HG03378 (cell line): ENCODE results near the gene FRG1.
"Not testable (repeated sequence)": the region's sequence is repeated elsewhere in the genome, so short reads cannot be mapped to it uniquely, and the experiment has no call there.

ENCODE experiments used
- ATAC-seq: cut with Tn5 transposase; IDR thresholded peaks from one replicate; pipeline ENCODE4 v1.9.1; 2021; ENCODE audit warnings: mild to moderate bottlenecking, moderate library complexity; ENCODE audit not compliant: unreplicated experiment

Gene FRG1

GRCh38 chr4:189984661-189985060 is 44.0 kb downstream of the FRG1 start:
- not testable (repeated sequence) for ATAC-seq

GRCh38 chr4:189985651-189986243 is 45.1 kb downstream of the FRG1 start:
- ATAC-seq = not testable (repeated sequence)

GRCh38 chr4:189988877-189989431 is 48.3 kb downstream of the FRG1 start:
- ATAC-seq = no peak

- ATAC-seq = not testable (repeated sequence)
Measured at GRCh38 chr4:189989941-189990340, 49.3 kb downstream of the FRG1 start.
